Vagina (tissue), 2 donors: ENCODE results near the gene TMEM140.

Source experiments
- POLR2AphosphoS5 ChIP-seq, 2 donors: sonication (generic); formaldehyde crosslinking; IDR thresholded peaks; one replicate each; pipeline ENCODE4 v1.9.0; 2017; ENCODE audit warnings: antibody characterized with exemption in 2 of 2, mild to moderate bottlenecking in 2 of 2, low read depth in 1 of 2; ENCODE audit not compliant: insufficient read depth in 1 of 2
- TF ChIP-seq, protein P1 (sequence below), 3 experiments: fragments of 450-650 bp in 2 of 3; fragments of 200-600 bp in 1 of 3; sonication (generic) in 1 of 3; IDR thresholded peaks; one replicate each; pipeline ENCODE4 v1.5.1; 2017 to 2019; ENCODE audit warnings: antibody characterized with exemption in 3 of 3, mild to moderate bottlenecking in 2 of 3, moderate library complexity in 2 of 3

DNA sequence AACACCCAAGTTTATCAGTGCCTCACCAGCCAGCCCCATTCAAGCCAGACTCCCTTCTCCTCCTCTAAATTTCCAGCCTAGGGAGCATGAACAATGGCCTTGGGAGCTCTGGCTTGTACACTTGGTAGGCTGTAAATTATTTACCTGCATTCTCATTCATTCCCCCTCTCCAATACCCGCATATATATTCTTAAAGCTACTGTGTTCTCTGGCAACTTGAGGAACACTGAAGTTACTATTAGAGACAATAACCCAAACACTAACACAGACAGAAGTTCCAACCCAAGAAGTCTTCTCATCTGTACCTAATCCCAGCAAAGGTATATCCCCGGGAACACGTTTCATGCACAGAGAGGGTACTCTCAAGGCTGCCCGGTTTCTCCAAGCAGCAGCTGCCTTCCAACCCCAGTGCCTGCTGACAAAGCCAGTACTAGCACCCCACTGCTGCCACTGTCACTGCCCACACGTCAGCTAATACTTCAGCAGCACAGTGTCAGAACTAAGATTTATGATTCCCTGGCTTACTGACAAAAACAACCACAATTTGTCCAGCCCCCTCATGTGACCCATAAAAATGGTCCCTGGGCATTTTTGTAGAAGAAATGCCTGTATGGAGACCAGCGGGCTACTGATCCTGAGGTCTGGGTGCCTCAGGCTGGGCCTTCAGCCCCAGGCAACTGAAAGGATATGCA is 60.4 kb downstream of the TMEM140 start:
- TF ChIP-seq, protein P1, sequence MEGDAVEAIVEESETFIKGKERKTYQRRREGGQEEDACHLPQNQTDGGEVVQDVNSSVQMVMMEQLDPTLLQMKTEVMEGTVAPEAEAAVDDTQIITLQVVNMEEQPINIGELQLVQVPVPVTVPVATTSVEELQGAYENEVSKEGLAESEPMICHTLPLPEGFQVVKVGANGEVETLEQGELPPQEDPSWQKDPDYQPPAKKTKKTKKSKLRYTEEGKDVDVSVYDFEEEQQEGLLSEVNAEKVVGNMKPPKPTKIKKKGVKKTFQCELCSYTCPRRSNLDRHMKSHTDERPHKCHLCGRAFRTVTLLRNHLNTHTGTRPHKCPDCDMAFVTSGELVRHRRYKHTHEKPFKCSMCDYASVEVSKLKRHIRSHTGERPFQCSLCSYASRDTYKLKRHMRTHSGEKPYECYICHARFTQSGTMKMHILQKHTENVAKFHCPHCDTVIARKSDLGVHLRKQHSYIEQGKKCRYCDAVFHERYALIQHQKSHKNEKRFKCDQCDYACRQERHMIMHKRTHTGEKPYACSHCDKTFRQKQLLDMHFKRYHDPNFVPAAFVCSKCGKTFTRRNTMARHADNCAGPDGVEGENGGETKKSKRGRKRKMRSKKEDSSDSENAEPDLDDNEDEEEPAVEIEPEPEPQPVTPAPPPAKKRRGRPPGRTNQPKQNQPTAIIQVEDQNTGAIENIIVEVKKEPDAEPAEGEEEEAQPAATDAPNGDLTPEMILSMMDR (IDR thresholded peaks at IDR 0.05): no peak
- no peak for TF ChIP-seq POLR2AphosphoS5 (IDR thresholded peaks at IDR 0.05; ENCODE audit: insufficient read depth in 1 of 2, low read depth in 1 of 2)
